RWPE2 (cell line): ENCODE results near the gene OR14I1.

Experiments used
- ATAC-seq: fragments of 200-7000 bp; cut with Tn5 transposase; 3 replicates; pipeline ENCODE4 v1.9.1; 2021; ENCODE audit warnings: low read depth
- DNase-seq: peaks from one replicate; pipeline ENCODE4 v3.0.0-alpha.2; 2020; ENCODE audit warnings: low spot score
- H3K27ac ChIP-seq: fragments of 450-650 bp; 2 replicates; pipeline ENCODE4 v1.5.1; 2017; ENCODE audit warnings: mild to moderate bottlenecking; ENCODE audit not compliant: poor library complexity, severe bottlenecking
- H3K27me3 ChIP-seq: fragments of 250-450 bp; sonication (Bioruptor Pico); 2 replicates; pipeline ENCODE4 v1.5.1; 2021; ENCODE audit warnings: mild to moderate bottlenecking, moderate library complexity; ENCODE audit not compliant: insufficient read depth, poor library complexity, severe bottlenecking
- H3K36me3 ChIP-seq: fragments of 250-450 bp; sonication (Bioruptor Pico); 2 replicates; pipeline ENCODE4 v1.5.1; 2020; ENCODE audit warnings: low read depth, mild to moderate bottlenecking, moderate library complexity
- H3K4me1 ChIP-seq: fragments of 250-450 bp; sonication (Bioruptor Pico); 2 replicates; pipeline ENCODE4 v1.5.1; 2021; ENCODE audit warnings: mild to moderate bottlenecking, moderate library complexity; ENCODE audit not compliant: insufficient read depth, poor library complexity, severe bottlenecking
- H3K4me3 ChIP-seq: fragments of 250-450 bp; sonication (Bioruptor Pico); 2 replicates; pipeline ENCODE4 v1.5.1; 2021; ENCODE audit warnings: mild to moderate bottlenecking, moderate library complexity; ENCODE audit not compliant: severe bottlenecking
- H3K9me3 ChIP-seq: fragments of 250-450 bp; sonication (Bioruptor Pico); 2 replicates; pipeline ENCODE4 v1.5.1; 2021; ENCODE audit warnings: mild to moderate bottlenecking, moderate library complexity; ENCODE audit not compliant: severe bottlenecking
- TF ChIP-seq, protein P1 (sequence below): fragments of 450-650 bp; IDR thresholded peaks from one replicate; pipeline ENCODE4 v1.5.1; 2017; ENCODE audit warnings: mild to moderate bottlenecking, moderate library complexity; ENCODE audit not compliant: poor library complexity, severe bottlenecking

The OR14I1 gene

DNA sequence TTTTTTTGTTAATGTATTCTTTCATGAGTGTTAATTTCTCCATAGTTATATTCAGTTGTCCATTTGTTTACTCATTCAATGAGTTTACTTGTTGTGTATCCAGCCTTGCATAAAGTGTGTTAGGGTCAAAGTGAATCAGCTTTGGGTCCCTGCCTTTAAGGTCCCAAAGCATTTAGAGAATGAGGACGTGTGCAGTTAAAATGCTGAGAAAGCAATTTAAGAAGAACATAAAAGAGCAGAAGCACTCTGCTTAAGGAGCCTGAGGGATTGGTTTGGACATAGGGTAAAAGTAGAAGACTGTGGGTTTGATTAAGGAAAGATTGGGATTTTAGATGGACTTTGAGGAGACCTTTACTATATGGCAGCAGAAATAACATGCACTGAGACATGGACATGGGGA is 3.5 kb downstream of the OR14I1 start:
- TF ChIP-seq, protein P1, sequence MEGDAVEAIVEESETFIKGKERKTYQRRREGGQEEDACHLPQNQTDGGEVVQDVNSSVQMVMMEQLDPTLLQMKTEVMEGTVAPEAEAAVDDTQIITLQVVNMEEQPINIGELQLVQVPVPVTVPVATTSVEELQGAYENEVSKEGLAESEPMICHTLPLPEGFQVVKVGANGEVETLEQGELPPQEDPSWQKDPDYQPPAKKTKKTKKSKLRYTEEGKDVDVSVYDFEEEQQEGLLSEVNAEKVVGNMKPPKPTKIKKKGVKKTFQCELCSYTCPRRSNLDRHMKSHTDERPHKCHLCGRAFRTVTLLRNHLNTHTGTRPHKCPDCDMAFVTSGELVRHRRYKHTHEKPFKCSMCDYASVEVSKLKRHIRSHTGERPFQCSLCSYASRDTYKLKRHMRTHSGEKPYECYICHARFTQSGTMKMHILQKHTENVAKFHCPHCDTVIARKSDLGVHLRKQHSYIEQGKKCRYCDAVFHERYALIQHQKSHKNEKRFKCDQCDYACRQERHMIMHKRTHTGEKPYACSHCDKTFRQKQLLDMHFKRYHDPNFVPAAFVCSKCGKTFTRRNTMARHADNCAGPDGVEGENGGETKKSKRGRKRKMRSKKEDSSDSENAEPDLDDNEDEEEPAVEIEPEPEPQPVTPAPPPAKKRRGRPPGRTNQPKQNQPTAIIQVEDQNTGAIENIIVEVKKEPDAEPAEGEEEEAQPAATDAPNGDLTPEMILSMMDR = no peak
- DNase-seq (no peak), ATAC-seq (no peak)
- Histone ChIP-seq H3K9me3 (no peaks in the 10 kb centered on the region), H3K27ac (no peak overlapping the region), H3K36me3 (no peaks in the 10 kb centered on the region), H3K4me3 (no peak overlapping the region), H3K27me3 (no peaks in the 10 kb centered on the region), H3K4me1 (no peaks in the 10 kb centered on the region)

DNA sequence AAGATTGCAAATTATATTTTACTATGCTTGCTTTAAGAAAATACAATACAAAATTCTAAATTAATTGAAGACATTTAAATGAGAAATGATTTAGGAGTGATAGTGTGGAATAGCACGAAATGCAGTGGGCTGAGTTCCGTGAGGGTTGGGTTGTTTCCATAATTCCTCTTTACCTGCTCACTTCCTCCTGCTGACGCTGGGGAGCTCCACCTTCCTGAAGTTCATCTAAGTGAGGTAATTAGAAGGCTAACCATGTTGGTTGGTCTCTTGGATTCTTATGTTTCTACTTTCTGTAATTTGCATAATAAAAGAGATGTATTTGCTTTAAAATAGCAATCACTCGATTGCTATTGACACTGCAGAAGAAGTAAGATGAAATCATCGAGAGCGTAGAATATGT is 4.7 kb downstream of the OR14I1 start:
- H3K27me3 ChIP-seq = no peaks in the 10 kb centered on the region
- H3K36me3 ChIP-seq = no peaks in the 10 kb centered on the region
- no peak overlapping the region for H3K4me3 ChIP-seq
- no peaks in the 10 kb centered on the region for H3K4me1 ChIP-seq
- ATAC-seq = no peak
- H3K27ac ChIP-seq = no peak overlapping the region
- H3K9me3 ChIP-seq = no peaks in the 10 kb centered on the region
- DNase-seq = no peak
- TF ChIP-seq, protein P1 = no peak

DNA sequence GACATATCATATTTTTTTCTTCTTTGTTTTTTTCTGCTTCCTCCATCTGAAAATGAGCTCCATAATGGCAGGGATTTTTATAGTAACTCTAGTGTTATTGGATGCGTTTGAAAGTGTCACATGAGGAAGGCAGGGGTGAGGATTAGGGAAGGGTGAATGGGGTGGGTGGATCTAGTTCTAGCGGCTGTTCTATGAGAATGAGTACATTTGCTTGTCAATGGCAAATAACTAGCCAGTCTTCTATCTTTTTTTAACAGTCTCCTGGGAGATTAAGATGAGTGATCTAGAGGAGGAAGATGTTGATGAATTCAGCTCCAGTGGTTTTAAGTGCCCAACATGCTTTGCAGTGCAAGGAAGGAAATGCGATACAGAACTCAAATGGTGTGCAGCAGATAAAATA is 5.8 kb downstream of the OR14I1 start:
- DNase-seq (no peak), ATAC-seq (no peak)
- no peaks in the 10 kb centered on the region for H3K36me3 ChIP-seq
- H3K27ac ChIP-seq = no peak overlapping the region
- H3K4me3 ChIP-seq = no peak overlapping the region
- no peaks in the 10 kb centered on the region for H3K4me1 ChIP-seq
- no peaks in the 10 kb centered on the region for H3K27me3 ChIP-seq
- no peaks in the 10 kb centered on the region for H3K9me3 ChIP-seq
- TF ChIP-seq, protein P1 = no peak

DNA sequence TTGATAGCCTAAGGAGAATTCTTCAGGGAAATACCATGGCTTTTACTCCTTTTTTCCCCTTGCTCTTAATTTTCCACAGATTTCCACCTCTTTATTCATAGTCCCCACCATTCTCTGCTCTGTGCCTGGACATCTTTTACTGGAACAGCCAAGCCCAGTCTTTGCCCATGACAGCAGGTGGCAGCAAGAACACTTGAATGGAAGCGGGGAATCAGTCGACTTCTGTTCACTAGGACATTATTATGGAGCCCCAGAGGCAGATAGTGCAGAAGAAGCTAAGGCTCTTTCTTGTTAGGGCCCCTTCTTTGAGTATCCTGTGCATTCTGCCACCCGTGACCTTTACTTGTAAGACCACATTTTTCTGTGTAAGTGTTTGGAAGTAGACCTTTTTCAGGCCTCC is 6.3 kb downstream of the OR14I1 start:
- Histone ChIP-seq H3K4me1 (no peaks in the 10 kb centered on the region), H3K36me3 (no peaks in the 10 kb centered on the region), H3K9me3 (no peaks in the 10 kb centered on the region), H3K4me3 (no peak overlapping the region), H3K27ac (no peak overlapping the region), H3K27me3 (no peaks in the 10 kb centered on the region)
- DNase-seq = no peak
- TF ChIP-seq, protein P1 = no peak
- no peak for ATAC-seq

DNA sequence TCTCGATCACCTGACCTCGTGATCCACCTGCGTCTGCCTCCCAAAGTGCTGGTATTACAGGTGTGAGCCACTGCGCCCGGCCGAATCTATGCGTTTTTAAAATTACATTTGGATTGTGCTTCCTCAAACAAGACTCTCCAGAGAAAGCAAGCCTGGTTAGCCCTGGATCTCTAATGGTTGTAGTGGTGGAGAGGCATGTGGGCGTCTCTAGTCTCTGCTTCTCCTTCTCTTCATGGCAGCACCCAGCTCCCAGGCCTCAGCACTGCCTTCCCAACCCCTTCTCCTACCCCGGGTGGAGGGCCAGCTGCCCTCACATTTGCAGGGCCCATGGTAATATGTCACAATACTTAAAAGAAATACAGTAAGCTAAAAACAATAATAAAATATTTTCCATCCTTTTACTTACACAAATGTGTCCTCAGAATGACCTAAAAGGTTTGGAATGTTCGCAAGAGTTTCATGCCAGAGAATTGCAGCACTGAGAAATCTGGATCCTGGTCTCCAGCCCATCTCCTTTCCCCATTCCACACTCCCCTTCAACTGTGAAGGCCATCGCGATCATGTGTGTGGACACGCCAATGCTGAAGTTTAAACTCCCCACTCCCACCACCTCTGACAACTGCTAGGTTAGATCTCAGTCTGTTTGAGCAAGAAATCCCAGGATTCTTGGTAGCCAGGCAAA is 7.0 kb downstream of the OR14I1 start:
- TF ChIP-seq, protein P1 = no peak
- DNase-seq (no peak), ATAC-seq (no peak)
- Histone ChIP-seq H3K27me3 (no peaks in the 10 kb centered on the region), H3K27ac (no peak overlapping the region), H3K4me3 (no peak overlapping the region), H3K36me3 (no peaks in the 10 kb centered on the region), H3K9me3 (no peaks in the 10 kb centered on the region), H3K4me1 (no peaks in the 10 kb centered on the region)
